HG03469 (cell line): ENCODE measurements around the gene PANK4.

ENCODE experiments used
- ATAC-seq: cut with Tn5 transposase; IDR thresholded peaks from one replicate; pipeline ENCODE4 v1.9.1; 2021; ENCODE audit warnings: mild to moderate bottlenecking, moderate library complexity, moderate number of reproducible peaks; ENCODE audit not compliant: unreplicated experiment

PANK4 gene

GRCh38 chr1:2530513-2531361 is 4.3 kb upstream of the PANK4 start:
- no peak for ATAC-seq

GRCh38 chr1:2529784-2530512 is 3.6 kb upstream of the PANK4 start, which contains the start of gene HES5:
Gene HES5 (minus strand): TSS chr1:2530263. CDS start chr1:2530164, 99 bp downstream.
- no peak for ATAC-seq

DNA sequence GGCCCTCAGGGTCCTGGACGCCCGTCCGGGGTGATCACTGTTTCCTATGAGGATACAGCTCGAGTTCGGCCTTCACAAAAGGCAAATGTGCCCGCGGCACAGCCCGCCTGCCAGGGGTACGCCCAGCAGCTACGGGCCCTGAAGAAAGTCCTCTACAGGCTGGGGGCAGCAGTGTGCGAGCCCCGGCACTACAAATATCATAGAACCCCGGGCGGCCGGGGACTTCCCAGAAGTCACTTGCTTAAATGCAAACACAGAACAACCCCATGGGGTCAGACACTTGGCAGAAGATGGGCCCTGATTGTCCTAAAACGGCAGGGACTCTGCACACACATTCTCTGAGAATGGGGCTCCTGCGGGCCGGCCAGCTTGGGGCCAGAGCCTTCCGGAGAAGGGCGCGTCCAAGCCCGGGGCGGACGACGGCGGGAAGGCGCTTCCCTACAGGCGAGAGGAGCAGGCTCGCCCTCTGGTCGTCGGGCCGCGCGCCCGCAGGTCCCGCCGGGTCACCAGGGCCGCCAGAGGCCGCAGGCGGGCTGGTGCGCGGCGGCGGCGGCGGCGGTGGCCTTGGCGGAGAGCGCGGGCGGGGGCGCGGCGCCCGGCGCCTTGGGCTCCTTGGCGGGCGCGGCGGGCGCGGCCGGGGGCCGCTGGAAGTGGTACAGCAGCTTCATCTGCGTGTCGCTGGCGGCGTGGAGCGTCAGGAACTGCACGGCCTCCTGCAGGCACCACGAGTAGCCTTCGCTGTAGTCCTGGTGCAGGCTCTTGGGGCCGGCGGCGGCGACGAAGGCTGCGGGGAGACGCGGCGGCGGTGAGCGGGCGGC is 2.8 kb upstream of the PANK4 start:
- ATAC-seq: no peak

- ATAC-seq: no peak
Observed at GRCh38 chr1:2528611-2528965, 2.2 kb upstream of the PANK4 start.

- no peak for ATAC-seq
Observed at GRCh38 chr1:2528016-2528415, 1.6 kb upstream of the PANK4 start.

DNA sequence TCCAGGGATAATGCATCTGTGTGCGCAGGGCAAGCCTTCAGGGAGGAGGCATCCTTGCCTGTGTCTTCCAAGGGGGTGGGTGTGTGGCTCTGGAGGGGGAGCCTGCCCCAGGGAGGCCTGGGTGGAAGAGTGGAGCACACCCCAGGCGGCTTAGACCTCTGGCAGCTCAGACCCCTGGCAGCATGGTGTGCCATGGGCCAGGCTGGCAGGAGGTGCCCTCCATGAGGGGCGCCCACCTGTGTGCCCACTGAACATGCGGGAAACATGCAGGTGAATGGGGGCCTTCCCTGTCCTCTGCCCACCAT is 1.1 kb upstream of the PANK4 start:
- no peak for ATAC-seq

DNA sequence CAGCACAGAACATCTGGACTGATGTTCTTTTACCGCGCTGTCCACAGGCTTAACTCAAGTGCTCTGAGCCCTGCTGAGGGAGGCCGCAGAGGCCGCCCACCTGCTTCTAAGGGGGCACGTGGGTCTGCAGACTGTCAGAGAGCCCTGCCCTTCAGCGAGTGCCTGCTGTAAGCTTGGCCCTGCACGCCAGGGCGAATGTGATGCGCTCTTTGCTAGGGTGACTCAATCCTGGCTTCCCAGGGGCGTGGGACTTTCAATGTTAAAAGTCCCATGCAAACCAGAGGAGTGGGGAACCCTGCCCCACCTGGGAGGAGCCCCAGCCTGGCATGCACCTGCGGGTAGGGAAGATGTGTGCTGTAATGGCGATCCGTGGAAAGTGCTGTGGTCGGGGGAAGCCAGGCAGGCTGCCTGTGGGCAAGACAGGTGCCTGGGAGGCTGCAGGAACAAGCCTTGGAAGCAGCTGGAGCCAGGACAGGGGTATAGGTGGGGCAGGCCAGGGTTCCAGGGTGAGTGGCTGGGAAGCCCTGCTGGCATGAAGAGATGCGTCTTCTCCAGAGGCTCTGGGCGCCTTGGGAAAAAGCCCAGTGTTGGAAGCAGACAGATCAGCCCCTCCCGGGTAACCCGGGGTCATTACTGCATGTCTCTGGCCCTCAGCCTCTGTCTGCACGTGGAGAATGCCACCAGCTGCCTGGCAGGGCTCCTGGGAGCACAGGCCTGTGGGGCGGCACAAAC is 594 bp upstream of the PANK4 start:
- no peak for ATAC-seq

GRCh38 chr1:2525572-2525919 is 850 bp downstream of the PANK4 start:
- no peak for ATAC-seq

- no peak for ATAC-seq
Observed at GRCh38 chr1:2523891-2524609, 2.3 kb downstream of the PANK4 start.

GRCh38 chr1:2523191-2523890 is 3.1 kb downstream of the PANK4 start:
- no peak for ATAC-seq

GRCh38 chr1:2522230-2522629 is 4.2 kb downstream of the PANK4 start:
- no peak for ATAC-seq

DNA sequence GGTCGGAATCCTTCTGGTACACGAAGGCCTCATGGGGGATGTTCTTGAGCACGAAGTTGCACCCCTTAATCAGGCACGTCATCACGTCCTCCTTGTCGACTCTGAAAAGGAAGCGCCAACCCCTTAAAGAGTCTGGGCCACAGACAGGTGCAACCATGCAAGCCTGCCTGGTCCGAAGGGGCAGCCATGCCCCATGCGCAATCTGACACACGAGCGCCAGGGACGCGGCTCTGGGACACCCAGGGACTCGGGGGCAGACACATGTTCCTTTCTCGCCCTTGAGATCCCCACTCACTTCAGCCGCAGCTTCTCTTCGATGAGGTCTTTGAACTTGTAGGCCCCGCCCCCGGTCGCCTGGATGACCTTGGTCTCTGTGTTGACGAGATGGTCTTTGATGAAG is 5.6 kb downstream of the PANK4 start:
- no peak for ATAC-seq

GRCh38 chr1:2520206-2520605 is 6.2 kb downstream of the PANK4 start:
- no peak for ATAC-seq

GRCh38 chr1:2519729-2520128 is 6.7 kb downstream of the PANK4 start:
- ATAC-seq: no peak

GRCh38 chr1:2519029-2519685 is 7.2 kb downstream of the PANK4 start:
- no peak for ATAC-seq

DNA sequence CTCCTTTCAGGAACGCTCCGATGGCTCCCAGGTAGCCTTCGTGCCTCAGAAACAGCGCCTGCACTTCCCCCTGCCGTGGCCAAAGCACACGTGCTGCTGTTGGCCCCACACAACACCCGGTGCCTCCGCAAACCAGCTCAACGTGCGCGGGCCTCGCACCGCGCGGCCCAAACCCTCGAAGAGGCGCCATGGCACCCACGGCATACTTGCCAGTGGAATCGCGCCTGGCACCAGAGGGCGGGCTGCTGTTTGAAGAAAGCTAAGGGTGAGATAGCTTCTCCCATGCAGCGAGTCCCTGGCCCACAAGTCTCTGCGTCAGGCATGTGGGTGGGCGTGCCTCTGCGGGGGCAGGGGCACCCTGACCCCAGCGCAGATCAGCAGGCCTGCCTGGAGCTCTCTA is 7.9 kb downstream of the PANK4 start:
- no peak for ATAC-seq

GRCh38 chr1:2517966-2518365 is 8.4 kb downstream of the PANK4 start:
- ATAC-seq: no peak

DNA sequence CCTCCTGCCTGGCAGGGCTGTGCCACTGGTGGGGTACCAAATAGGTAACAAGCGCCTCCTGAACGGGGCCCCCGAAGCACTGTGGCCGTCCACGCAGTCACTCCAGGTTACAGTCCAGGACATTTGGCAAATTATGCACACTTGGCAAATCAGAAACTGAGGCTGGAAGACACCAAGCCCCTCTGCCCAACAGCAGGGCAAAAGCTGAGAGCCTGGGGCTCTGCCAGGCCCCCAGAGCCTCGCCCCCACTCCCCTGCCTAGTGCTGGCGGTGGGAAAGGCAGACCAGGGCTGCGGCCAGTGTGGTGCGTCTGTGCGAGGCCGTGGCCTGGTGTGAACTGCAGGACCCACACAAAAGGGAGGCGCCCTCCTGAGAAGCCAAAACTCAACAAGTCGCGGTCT is 9.4 kb downstream of the PANK4 start:
- ATAC-seq: no peak

GRCh38 chr1:2516124-2516523 is 10.3 kb downstream of the PANK4 start:
- no peak for ATAC-seq
